22Rv1 (cell line): ENCODE measurements around the gene SMOC2.

ENCODE experiments used
- ZFX ChIP-seq: fragments of 450-650 bp; IDR thresholded peaks from 2 replicates; pipeline ENCODE4 v1.6.1; 2017; ENCODE audit warnings: antibody characterized with exemption, borderline replicate concordance
- TF ChIP-seq, protein P1 (sequence below): fragments of 450-650 bp; IDR thresholded peaks from 2 replicates; pipeline ENCODE4 v1.5.1; 2017; ENCODE audit warnings: mild to moderate bottlenecking

DNA sequence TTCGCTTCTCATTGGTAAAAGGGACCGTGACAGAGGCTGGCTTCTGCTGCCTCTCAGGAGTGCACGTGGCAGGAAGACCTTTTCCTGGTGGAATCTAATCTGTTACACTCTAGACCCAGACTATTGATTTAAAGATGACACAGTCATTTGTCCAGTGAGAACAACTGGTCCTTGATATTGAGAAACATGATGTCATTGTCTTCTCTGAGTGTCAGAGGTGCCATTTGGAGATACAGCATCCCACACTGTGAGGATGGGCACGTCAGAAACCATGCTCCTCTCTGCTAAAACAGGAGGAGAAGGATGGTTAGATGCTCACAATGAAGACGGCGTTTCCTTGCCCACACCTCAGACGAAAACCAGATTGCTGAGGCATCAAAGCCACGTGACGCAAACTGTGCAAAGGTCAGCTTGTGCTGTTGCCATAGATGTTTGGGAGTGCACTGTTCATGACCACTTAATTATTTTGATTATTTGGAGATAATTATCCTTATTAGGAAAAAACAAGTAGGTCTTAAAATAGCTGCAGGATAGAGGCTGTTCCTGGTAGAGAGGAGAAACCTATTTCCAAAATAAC, 169.0 kb downstream of the SMOC2 start:
- TF ChIP-seq, protein P1, sequence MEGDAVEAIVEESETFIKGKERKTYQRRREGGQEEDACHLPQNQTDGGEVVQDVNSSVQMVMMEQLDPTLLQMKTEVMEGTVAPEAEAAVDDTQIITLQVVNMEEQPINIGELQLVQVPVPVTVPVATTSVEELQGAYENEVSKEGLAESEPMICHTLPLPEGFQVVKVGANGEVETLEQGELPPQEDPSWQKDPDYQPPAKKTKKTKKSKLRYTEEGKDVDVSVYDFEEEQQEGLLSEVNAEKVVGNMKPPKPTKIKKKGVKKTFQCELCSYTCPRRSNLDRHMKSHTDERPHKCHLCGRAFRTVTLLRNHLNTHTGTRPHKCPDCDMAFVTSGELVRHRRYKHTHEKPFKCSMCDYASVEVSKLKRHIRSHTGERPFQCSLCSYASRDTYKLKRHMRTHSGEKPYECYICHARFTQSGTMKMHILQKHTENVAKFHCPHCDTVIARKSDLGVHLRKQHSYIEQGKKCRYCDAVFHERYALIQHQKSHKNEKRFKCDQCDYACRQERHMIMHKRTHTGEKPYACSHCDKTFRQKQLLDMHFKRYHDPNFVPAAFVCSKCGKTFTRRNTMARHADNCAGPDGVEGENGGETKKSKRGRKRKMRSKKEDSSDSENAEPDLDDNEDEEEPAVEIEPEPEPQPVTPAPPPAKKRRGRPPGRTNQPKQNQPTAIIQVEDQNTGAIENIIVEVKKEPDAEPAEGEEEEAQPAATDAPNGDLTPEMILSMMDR: no peak
- no peak for TF ChIP-seq ZFX
